Tongue (tissue), 2 donors: Measurements from ENCODE around the gene BPIFB4. TPM values are rescaled to one million over a fixed set of nuclear protein-coding genes. Genes with fewer than 3 reads are reported as not detected.

Experiments used
- DNase-seq: peaks from one replicate; pipeline ENCODE4 v3.0.0-alpha.2; 2015
- total RNA-seq: library from RNA; depleted of rRNA; stranded (reverse); fragments of >200 nt; gene quantifications from one replicate; pipeline ENCODE4 v1.2.3, GENCODE V29; 2014

BPIFB4 gene
- total RNA-seq, 1 donor from 2014 or later: 0.62 TPM

DNA sequence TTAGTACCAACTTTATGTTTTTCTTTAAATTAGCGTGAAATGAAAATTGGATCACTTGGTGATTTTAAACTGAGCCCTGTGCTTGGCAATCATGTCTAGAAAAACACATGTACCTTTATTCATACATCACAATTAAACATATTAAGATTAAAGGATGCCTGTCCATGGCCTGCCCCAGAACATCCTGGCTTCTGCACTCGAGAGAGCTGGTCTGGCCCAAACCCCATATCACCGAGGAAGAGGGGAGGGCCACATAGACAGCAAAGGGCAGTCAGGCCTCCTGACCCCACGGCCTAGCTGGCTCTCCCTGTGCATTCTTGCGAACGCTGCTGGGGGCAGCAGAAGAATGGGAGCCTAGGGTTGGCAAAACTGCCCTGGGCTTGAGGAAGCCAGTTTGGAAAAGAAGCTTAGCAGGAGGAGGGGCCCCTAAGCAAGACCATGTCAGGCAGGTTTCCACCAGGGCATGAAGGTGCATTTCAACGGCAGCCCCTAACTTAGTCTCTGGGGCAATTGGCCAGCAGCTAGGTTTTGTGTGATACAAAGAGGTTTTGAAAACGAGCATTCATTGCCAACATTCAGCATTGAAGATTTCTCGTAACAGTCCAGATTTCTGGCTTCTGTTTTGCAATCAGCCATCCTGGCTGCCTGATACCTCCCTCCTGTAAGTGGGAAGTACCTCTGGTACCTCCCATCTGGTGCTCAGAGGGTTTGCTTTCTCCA, 17.2 kb upstream of the BPIFB4 start:
- no peak for DNase-seq

DNA sequence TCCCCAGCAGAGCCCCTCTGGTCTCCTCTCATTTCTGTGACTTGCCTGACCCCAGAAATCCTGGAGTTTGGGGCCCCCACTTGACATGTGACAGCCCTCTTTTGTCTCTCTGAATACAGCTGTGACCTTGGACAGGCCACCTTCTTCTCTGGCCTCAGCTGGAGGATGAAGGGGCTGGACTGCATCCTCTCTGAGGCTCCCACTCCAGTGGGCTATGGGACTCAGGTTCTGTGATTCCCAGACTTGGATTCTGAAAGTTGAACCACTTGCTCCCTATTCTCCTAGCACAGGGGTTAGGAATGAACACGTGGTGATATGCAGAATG, 16.7 kb upstream of the BPIFB4 start:
- DNase-seq: no peak

DNA sequence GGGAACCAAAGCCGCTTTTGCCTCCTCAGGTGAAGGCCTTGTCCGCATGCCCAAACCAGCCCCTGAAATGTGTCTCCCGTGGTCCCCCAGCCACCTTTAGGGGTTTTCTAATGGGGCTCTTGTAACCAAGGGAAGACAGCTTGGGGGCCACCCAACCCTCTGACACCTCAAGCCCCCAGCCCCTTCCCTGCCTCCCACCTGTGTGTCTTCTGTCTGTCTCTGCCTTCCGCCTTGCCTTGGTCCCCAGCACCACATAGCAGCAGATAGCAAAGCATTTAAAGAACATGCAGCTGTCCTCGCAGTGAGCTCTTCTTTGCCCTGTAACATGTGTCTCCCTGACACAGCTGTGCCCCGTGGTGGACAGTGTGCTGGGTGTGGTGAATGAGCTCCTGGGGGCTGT, 16.2 kb upstream of the BPIFB4 start:
- peak; percentile 49 for DNase-seq

DNA sequence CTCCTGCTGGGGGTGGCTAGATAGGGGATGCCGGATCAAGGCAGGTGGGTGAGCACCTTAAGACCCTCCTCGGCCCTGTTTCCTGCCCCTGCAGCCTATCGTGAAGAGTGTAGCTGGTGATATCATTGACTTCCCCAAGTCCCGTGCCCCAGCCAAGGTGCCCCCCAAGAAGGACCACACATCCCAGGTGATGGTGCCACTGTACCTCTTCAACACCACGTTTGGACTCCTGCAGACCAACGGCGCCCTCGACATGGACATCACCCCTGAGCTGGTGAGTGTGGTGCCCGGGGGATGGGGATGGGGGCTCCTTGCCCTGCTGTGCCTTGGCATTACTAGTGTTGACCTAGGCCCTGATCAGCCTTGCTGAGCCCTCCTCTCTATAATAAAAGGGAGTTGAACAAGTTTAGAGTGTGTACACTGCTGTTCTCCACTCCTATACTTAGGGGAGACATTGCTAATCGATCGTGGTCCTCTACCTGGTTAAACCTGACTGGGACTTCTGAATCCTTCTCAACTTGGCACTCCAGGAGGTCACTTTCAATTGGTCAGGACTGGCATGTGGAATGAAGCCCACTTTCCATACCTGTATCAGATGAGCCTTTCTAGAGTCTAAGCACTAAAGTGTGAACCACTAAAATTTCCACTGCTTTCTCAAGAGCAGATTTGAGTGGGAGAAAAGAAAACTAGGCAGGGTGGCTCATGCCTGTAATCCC, 14.7 kb upstream of the BPIFB4 start:
- no peak for DNase-seq

DNA sequence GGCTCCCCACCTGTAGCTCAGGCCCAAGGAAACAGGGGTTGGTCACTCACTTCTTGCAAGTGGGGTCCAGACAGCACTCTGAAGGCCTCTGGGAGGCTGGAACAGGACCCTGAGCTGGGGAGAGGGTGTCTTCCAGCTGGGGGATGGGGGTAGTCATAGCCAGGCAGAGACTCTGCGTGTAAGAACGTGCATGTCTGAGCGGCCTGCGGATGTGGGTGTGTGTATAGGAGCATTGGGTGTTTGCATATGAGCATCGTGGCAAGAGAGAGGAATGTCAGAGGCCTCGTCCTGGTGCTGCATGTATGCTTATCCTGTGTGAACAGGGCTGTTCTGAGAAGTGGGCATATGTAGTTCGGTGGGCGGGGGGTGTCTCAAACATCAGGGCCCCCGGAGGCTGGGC, 13.7 kb upstream of the BPIFB4 start:
- DNase-seq: peak; percentile 37

DNA sequence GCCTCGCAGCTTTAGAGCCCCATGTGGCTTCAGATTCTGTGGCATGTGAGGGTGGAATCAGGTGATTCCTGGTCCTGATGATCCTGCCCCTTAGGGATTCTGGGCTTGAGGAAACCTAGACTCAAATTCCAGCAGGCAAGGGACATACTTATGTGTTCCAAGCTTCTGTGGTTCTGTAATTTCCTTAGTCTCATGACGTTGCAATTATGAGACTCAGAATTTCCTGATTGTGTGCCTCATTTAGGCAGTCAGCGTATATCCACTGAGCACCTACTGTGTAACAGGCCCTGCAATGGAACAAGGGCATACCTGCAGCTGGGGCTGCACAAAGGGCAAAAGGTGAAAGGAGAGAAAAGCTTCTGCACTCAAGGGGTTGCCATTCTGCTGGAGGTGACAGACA, 11.6 kb upstream of the BPIFB4 start:
- no peak for DNase-seq

DNA sequence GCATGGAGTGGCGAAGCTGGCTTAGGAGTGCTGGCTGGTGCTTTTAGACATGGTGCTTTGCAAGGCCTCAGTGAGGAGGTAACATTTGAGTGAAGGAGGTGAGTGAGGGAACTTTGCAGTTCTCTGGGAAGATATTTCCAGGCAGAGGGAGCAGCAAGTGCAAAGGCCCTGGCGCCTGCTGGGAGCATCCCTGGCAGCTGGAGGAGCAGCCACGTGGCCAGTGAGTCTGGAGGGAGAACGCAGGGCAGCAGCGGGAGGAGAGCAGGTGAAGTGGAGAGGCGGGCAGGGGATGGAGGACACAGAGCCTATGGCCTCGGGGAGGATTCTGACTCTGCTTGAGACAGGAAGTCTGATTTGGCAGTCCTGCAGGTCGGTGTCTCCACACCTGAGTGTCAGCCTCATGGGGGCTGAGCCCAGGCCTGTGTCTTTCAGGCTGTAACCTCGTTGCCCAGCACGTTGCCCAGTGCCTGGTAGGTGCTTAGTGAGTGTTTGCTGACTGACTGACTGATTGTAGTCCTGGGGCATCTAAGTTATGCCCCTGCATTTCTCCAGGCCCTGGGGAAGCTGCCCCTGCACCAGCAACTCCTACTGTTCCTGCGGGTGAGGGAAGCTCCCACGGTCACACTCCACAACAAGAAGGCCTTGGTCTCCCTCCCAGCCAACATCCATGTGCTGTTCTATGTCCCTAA, 11.0 kb upstream of the BPIFB4 start:
- DNase-seq: no peak

DNA sequence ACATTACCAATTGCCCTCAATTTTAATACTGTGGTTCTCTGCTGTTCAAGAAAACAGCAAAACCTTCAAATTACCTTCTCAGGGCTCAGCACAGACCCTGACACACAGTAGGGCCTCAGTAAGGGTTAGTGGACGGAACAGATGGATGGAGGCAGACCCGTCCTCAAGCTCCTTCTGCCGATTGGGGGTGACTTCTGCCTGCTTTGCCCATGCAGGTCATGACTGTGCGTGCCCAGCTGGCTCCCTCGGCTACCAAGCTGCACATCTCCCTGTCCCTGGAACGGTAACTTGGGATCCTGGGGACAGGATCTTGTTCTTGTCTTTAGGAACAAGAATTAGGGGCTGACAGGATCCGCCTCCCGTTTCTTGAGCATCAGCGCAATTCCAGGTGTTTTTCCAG, 9.8 kb upstream of the BPIFB4 start:
- no peak for DNase-seq

DNA sequence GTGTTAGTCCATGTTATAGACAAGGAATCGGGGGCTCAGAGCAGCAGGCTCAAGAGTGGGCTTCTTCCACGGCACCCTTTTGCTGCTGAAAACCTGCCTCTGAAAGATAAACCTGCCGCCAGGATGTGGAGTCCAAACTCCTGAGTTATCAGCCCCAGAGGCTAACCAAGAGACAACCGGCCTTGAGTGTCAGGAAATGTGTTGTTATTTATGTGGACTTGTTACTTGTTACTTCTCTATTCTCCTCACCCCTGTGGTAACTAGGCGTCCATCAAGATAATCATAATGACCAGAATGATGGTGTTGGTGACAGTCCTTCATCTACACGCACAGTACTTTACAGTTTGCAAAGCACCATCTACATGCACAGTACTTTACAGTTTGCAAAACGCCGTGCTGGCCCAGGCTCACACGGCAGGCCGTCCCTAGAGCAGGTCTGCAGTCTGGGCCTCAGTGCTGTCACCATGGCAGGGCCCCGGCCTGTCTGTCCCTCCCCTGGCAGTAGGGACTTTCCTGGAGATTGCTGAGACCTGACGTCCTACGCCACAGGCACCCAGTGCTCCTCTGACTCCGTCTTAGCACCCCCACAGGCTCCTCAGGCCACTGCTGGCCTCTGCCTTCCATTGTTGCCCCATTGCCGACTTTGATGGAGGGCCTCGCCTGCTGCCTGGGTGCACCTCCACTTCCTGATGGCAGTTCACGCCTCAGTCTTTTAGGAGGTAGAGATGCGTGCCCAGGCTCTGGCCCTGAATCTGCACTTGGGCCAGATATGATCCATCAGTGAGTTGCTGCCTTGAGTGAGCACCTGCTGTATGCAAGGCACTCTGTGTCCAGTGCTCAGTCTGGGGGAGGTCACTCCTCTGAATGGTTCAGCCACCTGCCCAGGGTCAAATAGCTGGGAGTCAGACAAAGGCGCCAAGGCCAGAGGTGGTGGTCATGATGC, 9.1 kb upstream of the BPIFB4 start:
- no peak for DNase-seq

DNA sequence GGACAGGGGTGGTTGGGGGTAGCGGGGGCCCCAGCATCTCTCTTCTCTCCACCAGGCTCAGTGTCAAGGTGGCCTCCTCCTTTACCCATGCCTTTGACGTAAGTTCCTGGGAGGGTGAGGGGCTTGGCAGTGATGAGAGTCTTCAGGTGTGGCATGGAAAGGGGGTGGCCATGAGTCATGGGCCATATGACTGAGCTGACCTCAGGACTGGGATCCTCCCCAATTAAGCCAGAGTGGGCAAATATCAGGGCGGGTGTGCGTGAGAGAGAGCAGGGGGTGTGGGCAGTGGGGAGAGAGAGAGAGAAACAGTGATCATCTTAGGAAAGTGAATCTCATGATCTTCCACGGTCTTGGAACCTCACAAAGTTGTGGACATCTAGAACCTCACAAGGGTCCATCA, 8.2 kb upstream of the BPIFB4 start:
- no peak for DNase-seq

DNA sequence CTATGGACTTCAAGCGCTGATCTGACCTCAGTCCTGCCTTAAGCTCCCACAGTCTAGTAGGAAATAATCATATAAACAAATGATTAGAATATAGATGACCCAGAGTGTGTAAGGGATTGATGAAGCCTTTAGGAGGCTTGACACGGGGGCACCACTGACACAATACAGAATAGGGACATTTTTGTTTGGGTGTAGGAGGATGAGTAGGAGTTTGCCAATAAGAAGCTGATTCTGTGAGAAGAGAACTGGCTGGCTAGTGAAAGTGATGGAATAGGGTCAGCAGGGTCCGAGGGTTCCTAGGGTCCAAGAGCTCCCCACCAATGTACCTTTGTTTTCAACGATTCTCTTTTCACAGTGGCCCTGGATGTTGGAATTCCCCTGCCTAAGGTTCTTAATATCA, 7.1 kb upstream of the BPIFB4 start:
- no peak for DNase-seq

DNA sequence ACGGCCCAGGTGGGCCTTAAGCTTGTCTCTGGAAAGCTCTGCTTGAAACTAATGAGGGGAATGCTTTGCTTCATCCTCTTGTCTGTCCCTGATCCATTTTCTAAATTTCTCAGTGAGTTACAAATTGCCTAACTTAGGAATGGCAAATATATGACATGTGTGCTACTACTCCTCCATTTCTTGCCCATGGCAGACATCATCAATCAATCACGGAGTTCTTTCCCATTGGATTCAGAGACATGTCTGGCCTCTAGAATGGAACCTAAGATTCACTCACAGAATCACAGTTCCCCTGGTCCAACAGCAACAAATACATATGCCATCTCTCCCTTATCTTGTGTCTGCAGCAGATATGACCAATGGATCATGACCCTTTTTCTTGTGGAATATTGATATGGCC, 6.6 kb upstream of the BPIFB4 start:
- no peak for DNase-seq

DNA sequence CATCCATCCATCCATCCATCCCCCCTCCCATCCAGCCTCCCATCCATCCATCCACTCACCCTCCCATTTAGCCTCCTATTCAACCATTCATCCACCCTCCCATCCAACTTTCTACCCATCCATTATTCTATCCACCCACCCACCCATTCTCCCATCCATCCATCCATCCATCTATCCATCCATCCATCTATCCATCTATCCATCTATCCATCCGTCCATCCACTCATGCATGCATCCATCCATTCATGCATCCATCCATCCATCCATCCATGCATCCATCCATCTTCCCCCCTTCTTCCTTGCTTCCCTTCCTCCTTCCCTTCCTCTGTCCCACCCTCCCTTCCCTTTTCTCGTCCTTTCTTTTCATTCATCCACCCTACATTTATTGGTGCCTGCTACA, 4.8 kb upstream of the BPIFB4 start:
- no peak for DNase-seq

DNA sequence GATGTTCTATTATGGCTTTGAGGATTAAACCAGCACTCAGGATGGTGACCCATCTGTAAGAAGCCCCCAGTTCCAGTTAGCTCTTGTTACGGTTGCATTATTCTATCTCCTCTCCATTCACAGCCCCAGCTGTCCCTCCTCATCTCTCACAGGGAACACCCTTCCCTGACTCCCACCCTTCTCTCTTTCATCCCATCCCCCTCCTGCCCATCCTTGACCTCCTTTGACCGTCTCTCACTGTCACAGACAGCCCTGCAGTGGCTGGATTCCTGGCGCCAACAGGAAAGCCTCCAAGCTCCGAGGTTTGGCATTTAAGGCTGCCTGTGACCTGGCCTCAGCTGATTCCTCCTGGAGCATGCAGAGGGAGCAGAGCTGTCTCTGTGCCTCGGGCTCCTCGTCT, 4.2 kb upstream of the BPIFB4 start:
- no peak for DNase-seq

DNA sequence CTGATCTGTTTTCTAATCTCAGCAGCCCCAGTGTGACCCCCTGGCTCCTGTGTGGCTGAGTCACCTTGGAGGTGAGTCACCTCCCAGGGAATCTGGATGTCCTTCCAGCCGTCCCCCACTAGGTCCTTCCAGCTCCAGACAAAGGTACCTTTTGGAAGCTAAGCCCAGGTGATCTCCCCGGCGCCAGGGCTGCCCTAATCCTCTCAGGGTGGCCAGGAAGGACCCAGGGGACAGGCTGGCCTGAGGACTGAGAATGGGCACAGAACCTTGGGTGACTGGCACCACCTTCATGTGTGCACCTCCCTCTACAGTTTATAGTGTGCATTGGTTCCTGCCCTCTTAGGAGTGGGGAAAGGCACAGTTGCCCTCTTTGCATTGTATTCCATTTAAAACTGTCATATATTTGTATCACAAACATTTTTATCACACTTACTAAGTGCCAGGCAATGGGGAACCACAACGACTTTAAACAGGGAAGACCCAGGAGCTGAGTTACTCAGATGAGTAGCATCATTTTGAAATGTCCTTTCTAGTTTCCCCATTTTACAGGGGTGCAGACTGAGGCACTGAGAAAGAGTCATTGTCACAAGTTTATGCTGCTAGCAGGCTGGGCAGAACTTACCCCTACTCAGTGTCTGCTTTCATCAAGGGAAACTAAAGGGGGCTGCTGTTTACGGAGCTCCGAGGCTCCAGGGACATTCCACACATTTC, 2.6 kb upstream of the BPIFB4 start:
- no peak for DNase-seq

DNA sequence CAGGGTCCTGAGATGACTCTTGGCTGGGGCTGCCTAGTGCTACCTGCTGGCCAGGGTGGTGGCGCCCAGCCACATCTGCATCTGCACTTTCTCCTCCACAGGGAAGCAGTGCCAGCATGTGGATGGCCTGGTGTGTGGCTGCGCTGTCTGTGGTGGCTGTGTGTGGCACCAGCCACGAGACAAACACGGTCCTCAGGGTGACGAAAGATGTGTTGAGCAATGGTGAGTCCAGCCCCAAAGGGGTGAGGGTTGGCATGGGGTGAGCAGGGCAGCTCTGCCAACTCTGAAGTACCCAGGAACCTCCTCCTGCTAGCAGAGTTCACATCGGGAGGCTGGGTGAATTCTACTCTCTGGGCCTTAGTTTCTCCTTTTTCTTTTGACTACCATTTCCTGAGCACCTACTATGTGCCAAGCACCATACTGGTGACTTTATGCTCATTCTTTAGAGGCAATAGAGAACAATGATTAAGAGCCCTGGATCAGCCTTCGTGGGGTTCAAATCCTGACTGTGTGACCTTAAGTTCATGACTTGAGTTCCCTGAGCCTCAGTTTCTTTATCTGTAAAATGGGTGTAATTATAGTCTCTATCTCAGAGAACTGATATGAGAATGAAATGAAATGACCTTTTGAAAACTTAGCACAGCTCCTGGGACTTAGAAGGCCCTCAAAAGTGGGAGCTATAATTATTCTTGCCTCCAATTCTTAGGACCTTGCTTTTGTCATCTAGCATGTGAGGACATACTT, 2.1 kb downstream of the BPIFB4 start:
- no peak for DNase-seq

DNA sequence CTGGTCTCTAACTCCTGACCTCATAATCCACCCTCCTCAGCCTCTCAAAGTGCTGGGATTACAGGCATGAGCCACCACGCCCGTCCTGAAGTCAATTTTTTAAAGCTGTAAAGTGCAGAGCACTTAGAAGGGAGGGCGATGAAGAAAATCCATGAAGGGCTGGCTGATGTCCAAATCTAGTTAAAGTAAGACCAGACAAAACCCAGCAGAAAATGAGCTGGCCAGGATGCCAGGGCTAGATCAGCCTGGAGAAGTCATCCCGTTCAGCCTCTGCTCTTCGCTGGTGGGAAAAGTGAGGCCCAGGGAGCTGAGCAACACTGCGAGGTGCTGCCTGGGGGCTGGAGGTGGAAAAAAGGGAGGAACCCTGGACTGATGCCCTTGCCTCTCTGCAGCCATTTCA, 3.1 kb downstream of the BPIFB4 start:
- no peak for DNase-seq

DNA sequence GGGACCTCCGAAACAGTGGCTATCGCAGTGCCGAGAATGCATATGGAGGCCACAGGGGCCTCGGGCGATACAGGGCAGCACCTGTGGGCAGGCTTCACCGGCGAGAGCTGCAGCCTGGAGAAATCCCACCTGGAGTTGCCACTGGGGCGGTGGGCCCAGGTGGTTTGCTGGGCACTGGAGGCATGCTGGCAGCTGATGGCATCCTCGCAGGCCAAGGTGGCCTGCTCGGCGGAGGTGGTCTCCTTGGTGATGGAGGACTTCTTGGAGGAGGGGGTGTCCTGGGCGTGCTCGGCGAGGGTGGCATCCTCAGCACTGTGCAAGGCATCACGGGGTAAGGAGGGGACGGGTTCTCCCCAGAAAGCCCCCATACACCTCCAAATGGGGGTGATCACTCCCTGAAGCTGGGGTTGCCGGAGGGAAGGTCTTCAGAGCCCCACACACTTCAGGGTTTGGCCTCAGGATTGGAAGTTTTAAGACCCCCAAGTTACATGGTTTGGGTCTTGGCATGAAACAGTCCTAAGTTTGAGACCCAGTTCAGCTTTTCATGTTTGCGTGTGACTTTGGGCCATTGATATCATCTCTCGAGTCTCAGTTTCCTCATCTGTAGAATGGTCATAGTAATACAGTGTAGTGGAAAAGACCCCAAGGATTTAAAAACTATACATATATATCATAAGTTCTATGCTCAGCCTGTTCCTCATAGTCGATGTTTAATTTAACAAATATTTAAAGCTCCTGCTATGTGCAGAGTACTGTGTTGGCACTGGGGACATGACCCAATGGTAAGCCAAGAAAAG, 4.3 kb downstream of the BPIFB4 start:
- no peak for DNase-seq

DNA sequence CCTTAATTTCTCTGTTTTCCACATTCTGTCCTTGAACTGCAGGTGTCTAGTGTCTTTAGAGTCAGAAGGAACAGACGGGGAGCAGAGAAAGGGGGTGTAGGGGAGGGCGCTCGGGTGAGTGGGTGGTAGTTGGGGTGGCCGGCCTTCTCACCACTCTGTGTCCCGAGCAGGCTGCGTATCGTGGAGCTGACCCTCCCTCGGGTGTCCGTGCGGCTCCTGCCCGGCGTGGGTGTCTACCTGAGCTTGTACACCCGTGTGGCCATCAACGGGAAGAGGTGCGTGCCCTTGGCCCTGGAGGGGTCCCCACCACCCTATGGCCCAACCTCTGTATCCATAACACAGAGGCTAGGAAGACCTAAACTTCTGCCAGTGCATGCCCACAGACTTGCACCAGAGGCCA, 5.3 kb downstream of the BPIFB4 start:
- no peak for DNase-seq

DNA sequence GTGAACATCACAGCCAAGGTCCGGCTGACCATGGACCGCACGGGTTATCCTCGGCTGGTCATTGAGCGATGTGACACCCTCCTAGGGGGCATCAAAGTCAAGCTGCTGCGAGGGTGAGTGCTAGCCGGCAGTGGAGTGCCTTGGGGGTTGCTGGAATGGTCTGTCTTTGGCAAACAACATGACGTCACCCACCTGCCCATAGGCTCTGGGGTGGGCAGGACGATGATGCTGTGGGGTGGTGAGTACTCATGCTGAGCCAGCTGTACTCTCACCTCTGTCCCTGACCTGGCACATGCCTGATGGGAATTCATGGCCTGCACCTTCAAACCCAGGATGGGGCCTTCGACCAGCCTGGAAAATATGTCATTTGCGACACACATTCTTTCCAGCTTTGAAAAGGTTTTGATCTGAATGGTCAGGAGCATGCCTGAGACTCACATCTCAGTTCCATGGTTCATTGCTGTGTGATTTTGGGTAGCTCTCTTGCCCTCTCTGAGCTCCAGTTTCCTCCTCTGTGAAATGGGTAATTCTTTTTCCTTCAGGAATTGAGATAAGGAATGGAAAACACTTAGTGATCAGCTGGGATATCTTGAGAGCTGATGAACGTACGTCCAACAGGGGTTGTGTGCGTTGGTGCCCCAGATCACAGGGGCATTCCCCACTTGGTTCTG, 6.7 kb downstream of the BPIFB4 start:
- no peak for DNase-seq
